Stimulated activated CD4-positive, alpha-beta T cell treated with anti-CD3 and anti-CD28 coated beads, Interleukin-4, amount 100 ng/mL, for 1 hour (primary cell): ENCODE results near the gene RGS5.

Experiments used
- DNase-seq: peaks from one replicate; pipeline ENCODE4 v3.0.0-alpha.2; 2020

The RGS5 gene

DNA sequence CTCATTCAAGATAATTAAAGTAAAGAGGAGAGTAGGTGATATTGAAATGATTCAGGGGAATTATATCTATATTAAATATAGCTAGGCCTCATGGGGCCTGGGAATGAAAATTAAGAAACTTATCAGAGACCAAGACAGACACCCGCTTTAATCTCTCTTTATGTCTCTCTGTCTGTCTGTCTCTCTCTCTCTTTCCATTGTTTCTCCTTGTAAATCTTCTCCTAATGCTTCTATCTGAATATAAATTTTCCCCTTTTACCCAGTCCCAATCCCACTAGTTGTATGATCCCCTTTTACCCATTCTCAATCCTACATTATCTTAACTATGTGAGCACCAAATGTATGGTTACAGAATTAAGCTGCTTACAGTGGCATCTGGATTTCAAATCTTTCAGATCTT, 61.2 kb downstream of the RGS5 start:
- DNase-seq: no peak

GRCh38 chr1:163137556-163138265, 65.0 kb downstream of the RGS5 start:
- no peak for DNase-seq

DNA sequence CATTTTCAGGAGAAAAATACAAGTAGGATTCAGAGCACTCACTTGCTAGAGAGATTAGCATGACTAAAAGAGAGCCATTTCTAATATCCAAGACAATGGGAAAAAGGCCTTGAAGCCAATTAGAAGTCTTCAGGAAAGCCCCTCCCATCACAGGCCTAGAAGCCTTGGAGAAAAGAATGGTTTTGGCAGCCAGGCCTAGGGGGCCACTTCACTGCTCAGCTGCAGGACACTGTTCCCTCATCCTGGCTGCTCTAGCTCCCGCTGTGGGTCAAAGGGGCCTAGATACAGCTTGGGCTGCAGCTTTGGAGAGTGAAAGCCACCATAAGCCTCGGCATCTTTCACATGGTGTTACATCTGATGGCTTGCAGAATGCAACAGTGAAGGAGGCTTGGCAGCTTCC, 70.7 kb downstream of the RGS5 start:
- no peak for DNase-seq

DNA sequence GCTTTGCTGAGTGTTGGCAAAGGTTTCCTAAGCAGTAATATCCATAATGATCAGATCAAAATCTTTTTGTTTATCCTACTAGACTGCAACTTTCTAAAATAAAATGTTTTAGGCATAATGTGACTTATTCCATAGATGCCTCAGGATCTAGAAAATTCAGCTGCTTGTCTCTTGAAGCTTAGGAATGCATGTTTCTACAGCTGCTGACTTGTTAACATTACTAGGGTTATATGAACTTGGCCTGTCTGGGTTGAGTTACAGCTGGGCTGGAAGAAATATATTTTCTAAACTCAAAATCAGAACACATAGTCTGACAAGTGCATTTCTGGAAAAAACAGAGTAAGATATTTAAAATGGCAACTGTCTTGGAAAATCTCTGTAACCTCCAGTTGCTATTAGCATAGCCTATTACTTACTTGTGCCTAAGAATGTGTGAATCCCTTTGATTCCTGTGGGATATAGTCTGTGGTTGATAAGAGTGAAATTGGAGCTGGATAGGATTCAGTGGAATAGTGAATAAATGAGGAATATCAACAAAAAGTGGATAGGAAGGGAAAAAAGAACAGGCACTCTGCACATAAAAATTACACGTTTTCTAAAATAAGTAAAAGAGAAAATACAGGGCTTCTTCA, 72.4 kb downstream of the RGS5 start:
- no peak for DNase-seq

DNA sequence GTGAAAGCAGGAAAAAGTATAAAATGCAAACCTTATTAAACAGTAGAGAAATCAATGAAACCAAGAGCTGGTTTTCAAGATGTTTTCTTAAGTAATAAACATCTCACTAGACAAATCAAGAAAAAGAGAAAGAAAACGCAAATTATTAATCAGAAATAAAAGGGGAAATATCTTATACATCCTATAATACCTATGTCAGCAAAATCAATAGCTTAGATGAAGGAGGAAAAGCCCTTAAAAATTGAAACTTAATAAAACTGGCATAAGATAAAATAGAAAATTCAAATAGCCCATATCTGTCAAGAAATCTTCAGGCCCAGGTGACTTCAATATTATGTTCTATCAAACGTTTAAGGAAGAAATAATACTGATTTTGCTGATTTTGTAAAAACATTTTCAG, 74.4 kb downstream of the RGS5 start:
- DNase-seq: no peak

GRCh38 chr1:163124812-163125211, 77.9 kb downstream of the RGS5 start:
- DNase-seq: no peak

- no peak for DNase-seq
Measured at GRCh38 chr1:163120372-163120771, 82.3 kb downstream of the RGS5 start.

- DNase-seq: no peak
Measured at GRCh38 chr1:163119707-163120106, 83.0 kb downstream of the RGS5 start.

DNA sequence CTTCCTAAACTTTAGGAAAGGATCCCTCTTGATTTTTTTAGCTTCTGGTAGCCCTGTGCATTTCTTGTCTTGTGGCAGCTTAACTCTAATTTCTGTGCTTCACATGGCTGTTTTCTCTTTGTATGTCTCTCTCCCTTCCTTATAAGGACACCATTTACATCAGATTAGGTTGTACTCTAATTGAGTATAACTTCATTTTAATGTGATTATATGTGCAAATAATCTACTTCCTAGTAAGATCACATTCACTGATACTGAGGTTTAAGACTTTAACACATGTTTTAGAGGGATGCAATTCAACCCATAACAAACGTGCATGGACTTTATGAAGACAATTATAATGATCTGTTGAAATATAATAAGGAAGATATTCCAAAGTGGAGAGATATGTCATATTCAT, 86.8 kb downstream of the RGS5 start:
- DNase-seq: no peak

GRCh38 chr1:163107655-163108054, 95.1 kb downstream of the RGS5 start:
- DNase-seq: no peak

- DNase-seq: no peak
Measured at GRCh38 chr1:163106364-163106987, 96.2 kb downstream of the RGS5 start.

DNA sequence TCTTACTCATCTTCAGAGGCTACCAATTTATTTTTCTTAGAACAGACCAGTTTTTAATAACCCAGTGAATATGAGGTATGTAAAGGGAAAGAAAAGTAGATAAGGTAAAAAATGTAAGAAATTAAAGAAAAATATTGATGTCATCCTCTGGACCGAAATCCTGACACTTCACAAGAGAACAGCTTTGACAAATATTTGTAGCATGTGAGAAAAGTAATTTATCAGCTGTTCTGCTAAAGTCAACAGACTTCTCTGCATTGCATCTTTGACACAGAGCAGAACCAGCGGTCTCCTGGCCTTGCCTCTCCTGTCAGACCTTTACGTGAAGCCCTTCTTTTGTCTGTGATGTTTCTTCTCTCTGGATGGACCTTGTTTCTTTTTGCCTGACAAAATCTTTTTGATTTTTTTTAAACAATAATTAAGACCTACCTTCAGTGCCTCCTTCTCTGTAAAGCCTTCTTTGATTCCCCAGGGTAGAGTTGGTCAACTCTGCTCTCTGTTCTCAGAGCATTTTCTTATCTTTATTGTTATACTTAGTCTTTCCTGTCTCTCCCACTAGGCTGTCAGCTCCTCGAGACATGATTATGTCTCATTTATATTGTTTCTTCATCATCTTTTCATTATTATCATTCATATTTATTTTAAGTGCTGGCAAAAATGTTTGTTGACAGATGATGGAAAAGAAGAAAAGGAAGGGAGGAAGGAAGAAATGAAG, 98.2 kb downstream of the RGS5 start:
- no peak for DNase-seq

DNA sequence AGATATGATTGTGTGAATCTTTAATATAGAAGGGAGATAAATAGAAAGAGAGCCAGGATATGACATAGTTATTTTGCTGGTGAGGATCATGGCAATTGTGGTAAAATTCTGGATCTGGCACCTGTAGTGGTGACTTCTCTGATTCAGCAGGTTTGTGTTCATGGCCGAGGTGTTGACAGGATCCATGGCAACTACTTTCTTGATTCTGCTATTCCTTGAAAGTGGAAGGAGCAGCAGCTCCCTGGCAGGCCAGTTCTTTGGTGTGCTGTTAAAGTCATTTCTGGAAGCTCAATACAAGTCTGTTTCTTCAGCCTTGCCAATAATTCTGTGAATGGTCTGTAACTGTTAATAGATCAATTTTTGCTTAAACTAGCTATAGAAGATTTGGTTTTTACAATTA, 100.1 kb downstream of the RGS5 start:
- DNase-seq: no peak

- DNase-seq: no peak
Measured at GRCh38 chr1:163095213-163095612, 107.5 kb downstream of the RGS5 start.

DNA sequence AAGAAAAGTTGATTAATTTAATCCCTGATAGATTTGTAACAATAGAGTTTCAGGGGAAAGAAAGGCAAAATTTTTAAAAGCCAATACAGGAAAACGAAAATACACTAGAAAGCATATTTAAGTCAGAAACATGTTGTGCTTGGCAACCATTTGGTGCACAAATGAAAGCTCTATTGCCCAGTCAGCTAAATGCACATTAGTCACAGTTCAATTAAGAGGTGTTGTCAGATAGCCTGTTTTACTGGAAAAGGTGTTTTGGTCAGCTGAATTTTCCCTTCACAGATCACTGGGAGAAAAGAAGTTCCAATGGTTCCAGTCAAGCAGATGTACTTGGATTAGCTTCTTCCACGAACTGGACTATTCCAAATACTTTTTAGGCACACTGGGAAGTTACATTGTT, 108.1 kb downstream of the RGS5 start:
- DNase-seq: no peak

- DNase-seq: no peak
Measured at GRCh38 chr1:163094182-163094581, 108.5 kb downstream of the RGS5 start.

- DNase-seq: no peak
Measured at GRCh38 chr1:163093579-163093978, 109.1 kb downstream of the RGS5 start.

- DNase-seq: no peak
Measured at GRCh38 chr1:163093169-163093568, 109.5 kb downstream of the RGS5 start.
